PC-9 (cell line): ENCODE data around the gene PDE4B.

Source experiments
- CTCF ChIP-seq: fragments of 200-600 bp; sonication (generic); conservative IDR thresholded peaks from 2 replicates; pipeline ENCODE4 v1.6.1; 2017; ENCODE audit warnings: mixed run types, antibody characterized with exemption, mild to moderate bottlenecking, moderate library complexity
- EZH2 ChIP-seq: fragments of 200-600 bp; sonication (generic); IDR thresholded peaks from 2 replicates; pipeline ENCODE4 v1.8.0; 2017; ENCODE audit warnings: antibody characterized with exemption, low read depth

GRCh38 chr1:66292305-66292704 is 499.6 kb downstream of the PDE4B start:
- TF ChIP-seq CTCF (no peak), EZH2 (no peak)
